ENCODE data around the gene DCTPP1. TPM values are rescaled to one million over a fixed set of nuclear protein-coding genes. Genes with fewer than 3 reads are reported as not detected.

Gene DCTPP1
- polyA plus RNA-seq, 1 donor from 2014 or later, result 47.3 TPM

GRCh38 chr16:30457743-30458560, 28.1 kb upstream of the DCTPP1 start:
- no peaks in the 10 kb centered on the region for H3K9me2 ChIP-seq (ENCODE audit: insufficient read depth, low read length)
- no peak overlapping the region for H2AFZ ChIP-seq (ENCODE audit: low read depth, low read length)
- no peak overlapping the region for H3K4me2 ChIP-seq (ENCODE audit: low read length)
- no peaks in the 10 kb centered on the region for H3K79me2 ChIP-seq (replicated peaks; ENCODE audit: insufficient read depth, low read length)
- no peak for TF ChIP-seq SMC3 (conservative IDR thresholded peaks at IDR 0.05; ENCODE audit: poor library complexity)
- no peak for TF ChIP-seq TAF1 (IDR thresholded peaks at IDR 0.05; ENCODE audit: low read depth)
- TF ChIP-seq REST (IDR thresholded peaks at IDR 0.05; ENCODE audit: borderline replicate concordance), result no peak
- no peak overlapping the region for H3K4me3 ChIP-seq (ENCODE audit: low read length)
- H3K9ac ChIP-seq (ENCODE audit: low read length), result no peak overlapping the region
- no peaks in the 10 kb centered on the region for H3K27me3 ChIP-seq (ENCODE audit: insufficient read depth, low read depth, low read length)
- H4K20me1 ChIP-seq (ENCODE audit: insufficient read depth), result no peaks in the 10 kb centered on the region
- no peak overlapping the region for H3K27ac ChIP-seq (ENCODE audit: low read length)
- H3K9me3 ChIP-seq (ENCODE audit: low read length), result no peaks in the 10 kb centered on the region
- no peaks in the 10 kb centered on the region for H3F3A ChIP-seq (ENCODE audit: insufficient read depth, low read length, poor library complexity, severe bottlenecking)
- H3K36me3 ChIP-seq (ENCODE audit: insufficient read depth, low read length), result no peaks in the 10 kb centered on the region

- Histone ChIP-seq H3K9me2 (ENCODE audit: insufficient read depth, low read length) (no peaks in the 10 kb centered on the region), H3K9me3 (ENCODE audit: low read length) (no peaks in the 10 kb centered on the region), H3F3A (ENCODE audit: insufficient read depth, low read length, poor library complexity, severe bottlenecking) (no peaks in the 10 kb centered on the region), H3K4me2 (ENCODE audit: low read length) (no peak overlapping the region), H2AFZ (ENCODE audit: low read depth, low read length) (no peak overlapping the region), H3K4me3 (ENCODE audit: low read length) (no peak overlapping the region), H3K27me3 (ENCODE audit: insufficient read depth, low read depth, low read length) (no peaks in the 10 kb centered on the region), H3K79me2 (replicated peaks; ENCODE audit: insufficient read depth, low read length) (no peaks in the 10 kb centered on the region), H3K36me3 (ENCODE audit: insufficient read depth, low read length) (no peaks in the 10 kb centered on the region), H3K9ac (ENCODE audit: low read length) (no peak overlapping the region), H4K20me1 (ENCODE audit: insufficient read depth) (no peaks in the 10 kb centered on the region), H3K27ac (ENCODE audit: low read length) (no peak overlapping the region)
- no peak for TF ChIP-seq POLR2AphosphoS5 (IDR thresholded peaks at IDR 0.05)
- TF ChIP-seq SMC3 (conservative IDR thresholded peaks at IDR 0.05; ENCODE audit: poor library complexity), result no peak
- no peak for TF ChIP-seq TAF1 (IDR thresholded peaks at IDR 0.05; ENCODE audit: low read depth)
- TF ChIP-seq EZH2 (IDR thresholded peaks at IDR 0.05; ENCODE audit: borderline replicate concordance, insufficient read depth, low read length, poor library complexity, severe bottlenecking), result no peak
- no peak for TF ChIP-seq MXI1 (conservative IDR thresholded peaks at IDR 0.05; ENCODE audit: poor library complexity, severe bottlenecking)
- no peak for TF ChIP-seq CTCF (IDR thresholded peaks at IDR 0.05; ENCODE audit: poor library complexity, severe bottlenecking)
- no peak for TF ChIP-seq REST (IDR thresholded peaks at IDR 0.05; ENCODE audit: borderline replicate concordance)
- no peak for TF ChIP-seq RAD21 (conservative IDR thresholded peaks at IDR 0.05)
- TF ChIP-seq EP300 (conservative IDR thresholded peaks at IDR 0.05; ENCODE audit: poor library complexity, severe bottlenecking), result no peak
Observed at GRCh38 chr16:30457256-30457655, 27.4 kb upstream of the DCTPP1 start.
